ENCODE results near the gene ACP7. TPM values are rescaled to one million over a fixed set of nuclear protein-coding genes. Genes with fewer than 3 reads are reported as not detected.
"Not testable (repeated sequence)": the region's sequence is repeated elsewhere in the genome, so short reads cannot be mapped to it uniquely, and the experiment has no call there.

ACP7 gene
- total RNA-seq, 2 donors from 2014 or later = not detected

DNA sequence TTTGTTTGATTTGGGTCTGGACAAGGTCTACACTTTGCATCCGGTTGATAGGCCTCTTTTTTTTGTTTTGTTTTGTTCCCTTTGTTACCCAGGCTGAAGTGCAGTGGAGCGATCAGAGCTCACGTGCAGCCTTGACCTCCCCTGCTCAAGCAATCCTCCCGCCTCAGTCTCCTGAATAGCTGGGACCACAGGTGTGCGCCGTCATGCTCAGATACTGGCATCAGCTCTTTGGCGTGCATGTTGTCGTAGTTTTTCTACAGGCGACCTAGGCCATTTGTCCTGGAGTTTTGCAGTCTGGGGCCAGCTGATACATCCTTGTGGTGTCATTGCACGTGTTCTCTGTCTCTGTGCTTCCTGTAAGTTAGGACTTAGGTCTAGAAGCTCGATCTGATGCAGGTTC, 57.8 kb downstream of the ACP7 start:
- DNase-seq (ENCODE audit: low spot score) = no peak
- intact Hi-C loops (cut with DNase I) = no loop called here

DNA sequence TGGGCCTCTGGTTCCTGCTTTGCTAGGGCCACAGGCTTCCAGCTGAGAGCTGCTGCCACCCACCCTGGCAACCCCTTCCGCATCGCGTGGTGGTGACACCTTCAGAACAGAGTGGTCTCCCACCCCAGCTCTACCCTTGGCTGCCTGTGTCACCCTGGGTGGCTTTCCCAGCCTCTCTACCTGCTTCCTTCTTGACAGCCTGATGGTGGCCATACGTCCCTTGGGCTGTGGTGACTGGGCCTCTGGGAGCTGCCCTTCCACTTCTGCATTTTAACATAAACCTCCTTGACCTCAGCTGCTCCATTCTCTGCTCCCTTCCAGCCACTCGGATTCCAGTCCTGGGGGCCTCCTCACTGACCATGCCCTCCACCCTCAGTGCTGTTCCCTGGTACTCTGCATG, 58.5 kb downstream of the ACP7 start:
- intact Hi-C loops (cut with DNase I) = loop anchor here in 1 of 2 donors (1.0 kb wide), 1 partner anchor 14 kb away; no protein-coding TSS in a partner anchor
- no peak for DNase-seq (ENCODE audit: low spot score)

DNA sequence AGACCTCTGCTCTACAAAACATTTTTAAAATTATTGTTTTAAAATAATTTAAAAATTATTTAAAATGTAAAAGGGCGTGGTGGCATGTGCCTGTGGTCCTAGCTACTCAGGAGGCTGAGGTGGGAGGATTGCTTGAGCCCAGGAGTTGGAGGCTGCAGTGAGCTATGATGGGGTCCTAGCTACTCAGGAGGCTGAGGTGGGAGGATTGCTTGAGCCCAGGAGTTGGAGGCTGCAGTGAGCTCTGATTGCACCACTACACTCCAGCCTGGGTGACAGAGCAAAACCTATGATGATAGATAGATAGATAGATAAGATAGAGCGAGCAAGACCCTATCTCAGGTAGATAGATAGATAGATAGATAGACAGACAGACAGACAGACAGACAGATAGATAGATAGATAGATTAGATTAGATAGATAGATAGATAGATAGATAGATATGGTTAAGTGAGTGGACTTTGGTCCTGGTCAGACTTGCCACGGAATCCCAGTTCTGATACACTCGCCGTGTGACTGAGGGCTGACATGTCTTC, 59.7 kb downstream of the ACP7 start:
- intact Hi-C loops (cut with DNase I) = loop anchor here in 1 of 2 donors (1.0 kb wide), 1 partner anchor 16 kb away; no protein-coding TSS in a partner anchor
- not testable (repeated sequence) for DNase-seq (ENCODE audit: low spot score)

DNA sequence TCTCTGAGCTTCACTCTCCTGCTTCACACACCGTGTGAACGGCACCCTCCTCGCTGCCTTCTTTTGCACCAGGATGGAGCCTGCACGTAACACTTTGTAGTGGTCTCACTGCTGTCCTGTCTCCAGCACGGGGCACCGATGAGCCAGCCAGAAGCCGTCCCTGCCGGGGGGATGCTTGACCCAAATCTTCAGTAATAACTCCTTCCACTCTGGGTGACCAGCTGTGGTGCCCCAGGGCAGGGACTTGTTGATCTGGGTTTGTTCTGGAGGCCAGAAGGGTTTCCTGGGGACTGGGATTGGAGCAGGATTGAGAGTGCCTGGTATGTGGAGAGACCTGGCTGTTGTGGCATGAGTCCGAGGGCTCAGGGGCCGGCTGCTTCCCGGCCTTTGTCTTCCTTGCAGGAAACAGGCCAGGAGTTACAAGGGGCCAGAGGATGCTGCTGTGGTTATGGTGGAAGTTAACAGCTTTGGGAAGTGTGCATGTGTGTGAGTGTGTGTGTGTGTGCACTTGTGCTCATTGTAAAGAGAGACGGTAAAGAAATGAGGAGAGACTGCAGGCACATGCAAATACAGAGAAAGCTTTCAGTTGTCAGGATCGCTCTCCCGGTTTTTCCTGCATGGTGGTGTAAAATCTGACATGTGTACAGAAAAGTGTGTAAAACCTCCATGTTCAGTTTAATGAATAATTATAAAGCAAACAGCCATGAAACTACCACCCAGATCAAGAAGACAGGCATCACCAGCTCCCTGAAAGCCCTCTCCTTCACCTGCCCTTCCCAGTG, 60.3 kb downstream of the ACP7 start:
- intact Hi-C loops (cut with DNase I) = no loop called here
- no peak for DNase-seq (ENCODE audit: low spot score)

DNA sequence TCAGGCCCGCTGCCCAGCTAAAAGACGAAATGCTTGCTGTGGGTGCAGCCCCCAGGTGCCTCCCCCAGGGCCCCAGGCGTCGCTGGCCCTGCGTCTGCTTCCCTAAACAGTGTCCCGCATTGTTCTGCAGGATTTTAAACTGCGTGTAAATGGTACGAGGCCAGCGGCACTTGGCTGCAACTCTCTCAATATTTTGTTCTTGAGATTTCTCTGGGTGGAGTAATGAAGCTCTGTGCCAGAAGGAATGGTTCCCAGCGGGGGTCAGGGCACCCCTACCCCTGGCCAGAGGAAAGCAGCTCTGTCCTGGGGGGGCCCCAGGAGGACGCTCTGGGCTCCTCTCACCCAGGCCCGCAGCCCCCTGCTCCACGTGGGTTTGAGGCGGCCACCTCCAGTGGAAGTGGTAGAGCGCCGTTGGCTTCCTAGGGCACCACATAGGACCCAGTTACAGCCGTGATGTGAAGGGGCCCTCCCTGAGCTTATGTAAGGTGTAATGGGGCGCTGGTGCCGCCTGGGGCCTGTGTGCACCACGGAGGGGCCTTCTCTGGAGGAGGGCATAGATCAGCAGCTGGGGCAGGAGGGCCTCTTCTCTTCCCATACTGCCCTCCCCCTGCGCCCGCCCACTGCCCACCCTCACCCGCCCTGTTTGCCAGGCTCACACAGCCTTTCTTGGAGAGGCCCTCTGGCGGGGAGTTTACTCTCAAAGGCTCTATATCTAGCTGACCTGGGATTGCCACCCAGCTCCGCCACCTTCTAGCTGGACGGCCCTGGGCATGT, 61.2 kb downstream of the ACP7 start:
- intact Hi-C loops (cut with DNase I) = no loop called here
- DNase-seq (ENCODE audit: low spot score) = no peak

DNA sequence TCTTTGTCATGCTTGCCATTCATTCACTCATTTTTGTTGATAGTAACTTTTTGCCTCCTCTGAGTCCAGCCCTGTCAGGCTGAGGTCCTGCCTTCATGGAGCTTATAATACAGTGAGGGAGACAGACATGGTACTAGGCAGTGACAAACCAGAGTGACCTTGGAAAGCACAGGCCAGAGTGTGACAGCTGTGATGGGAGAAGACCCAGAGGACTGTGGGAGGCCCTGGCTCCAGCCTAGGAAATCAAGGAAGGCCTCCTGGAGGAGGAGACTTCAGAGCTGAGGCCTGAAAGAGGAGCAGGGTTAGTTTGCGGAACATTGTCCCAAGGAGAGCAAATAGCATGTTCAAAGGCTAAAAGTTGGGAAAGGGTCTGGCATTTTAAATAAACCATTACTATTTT, 61.9 kb downstream of the ACP7 start:
- intact Hi-C loops (cut with DNase I) = no loop called here
- no peak for DNase-seq (ENCODE audit: low spot score)

DNA sequence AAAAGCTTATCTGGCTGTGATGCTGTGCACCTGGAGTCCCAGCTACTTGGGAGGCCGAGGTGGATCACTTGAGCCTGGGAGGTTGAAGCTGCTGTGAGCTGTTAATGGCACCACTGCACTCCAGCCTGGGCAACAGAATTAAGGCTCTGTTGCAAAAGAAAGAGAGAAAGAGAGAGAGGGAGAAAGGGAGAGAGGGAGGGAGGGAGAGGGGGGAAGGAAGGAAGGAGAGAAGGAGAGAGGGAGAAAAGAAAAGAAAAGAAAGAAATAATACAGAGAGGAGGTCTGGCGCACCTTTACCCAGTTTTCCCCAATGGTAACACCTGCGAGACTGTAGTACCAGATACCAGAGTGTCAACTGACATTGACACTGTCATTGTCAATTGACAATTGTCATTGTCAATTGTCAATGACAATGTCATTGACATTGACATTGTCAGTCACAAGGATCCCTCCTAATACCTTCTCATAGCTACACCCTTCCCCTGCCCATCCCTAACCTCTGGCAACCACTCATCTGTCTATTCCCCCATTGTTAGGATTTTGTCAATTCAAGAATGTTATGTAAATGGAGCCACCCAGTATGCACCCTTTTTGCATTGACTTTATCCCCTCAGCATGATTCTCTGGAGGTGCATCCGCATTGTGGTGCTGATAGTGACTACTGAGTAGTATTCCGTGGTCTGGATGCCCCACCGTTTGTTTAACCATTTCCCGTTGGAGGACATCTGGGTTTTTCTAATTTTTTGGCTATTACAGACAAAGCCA, 62.7 kb downstream of the ACP7 start:
- intact Hi-C loops (cut with DNase I) = no loop called here
- DNase-seq (ENCODE audit: low spot score) = no peak

DNA sequence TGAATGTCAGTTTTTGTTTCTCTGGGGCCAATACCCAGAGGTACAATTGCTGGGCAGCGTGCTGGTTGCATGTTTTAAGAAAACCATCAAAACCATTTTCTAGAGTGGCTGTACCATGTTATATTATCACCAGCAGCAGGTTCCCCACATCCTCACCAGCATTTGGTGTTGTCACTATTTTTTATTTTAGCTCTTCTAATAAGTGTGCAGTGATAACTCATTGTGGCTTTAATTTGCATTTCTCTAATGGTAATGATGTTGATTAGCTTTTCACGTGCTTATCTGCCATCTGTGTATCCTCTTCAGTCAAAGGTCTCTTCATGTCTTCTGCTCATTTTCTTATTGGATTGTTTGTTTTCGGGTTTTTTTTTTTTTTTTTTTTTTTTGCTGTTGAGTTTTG, 63.3 kb downstream of the ACP7 start:
- intact Hi-C loops (cut with DNase I) = no loop called here
- no peak for DNase-seq (ENCODE audit: low spot score)

DNA sequence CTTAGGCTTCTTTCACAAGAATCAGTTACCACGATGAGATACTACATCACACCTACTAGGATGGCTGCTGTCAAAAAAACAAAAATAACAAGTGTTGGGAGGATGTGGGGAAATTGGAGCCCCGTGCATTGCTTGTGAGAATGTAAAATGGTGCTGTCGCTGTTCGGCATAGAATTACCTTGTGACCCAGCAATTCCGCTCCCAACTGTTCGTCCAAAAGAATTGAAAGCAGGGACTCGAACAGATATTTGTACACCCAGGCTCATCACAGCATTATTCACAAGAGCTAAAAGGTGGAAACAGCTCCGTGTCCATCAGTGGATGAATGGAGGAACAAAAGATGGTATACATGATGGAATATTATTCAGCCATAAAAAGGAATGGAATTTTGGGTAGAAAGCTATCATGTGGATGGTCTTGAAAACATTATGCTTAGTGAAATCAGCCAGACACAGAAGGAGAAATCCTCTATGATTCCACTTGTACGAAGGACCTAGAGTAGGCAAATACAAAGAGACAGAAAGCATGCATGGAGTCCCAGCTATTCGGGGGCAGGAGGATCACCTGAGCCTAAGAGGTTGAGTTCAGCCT, 64.9 kb downstream of the ACP7 start:
- intact Hi-C loops (cut with DNase I) = no loop called here
- no peak for DNase-seq (ENCODE audit: low spot score)

DNA sequence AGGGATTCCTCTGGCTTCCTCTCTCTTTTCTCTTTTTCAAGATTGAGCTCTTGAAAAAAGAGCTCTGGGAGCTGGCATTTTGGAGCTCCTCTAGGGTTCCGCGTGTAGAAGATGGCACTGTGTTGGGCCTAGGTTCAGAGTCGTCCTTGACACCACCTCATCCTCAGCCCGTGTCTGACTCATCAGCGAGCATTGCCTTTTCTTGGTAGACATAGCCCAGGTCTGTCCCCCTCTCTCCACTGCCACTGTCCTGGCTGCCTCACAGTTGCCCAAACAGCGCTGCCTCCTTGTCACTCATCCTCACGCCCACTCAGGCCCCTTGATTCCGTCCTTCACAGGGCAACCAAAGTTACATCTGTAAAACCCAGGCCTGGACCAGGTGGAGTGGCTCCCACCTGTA, 66.1 kb downstream of the ACP7 start:
- intact Hi-C loops (cut with DNase I) = no loop called here
- no peak for DNase-seq (ENCODE audit: low spot score)

DNA sequence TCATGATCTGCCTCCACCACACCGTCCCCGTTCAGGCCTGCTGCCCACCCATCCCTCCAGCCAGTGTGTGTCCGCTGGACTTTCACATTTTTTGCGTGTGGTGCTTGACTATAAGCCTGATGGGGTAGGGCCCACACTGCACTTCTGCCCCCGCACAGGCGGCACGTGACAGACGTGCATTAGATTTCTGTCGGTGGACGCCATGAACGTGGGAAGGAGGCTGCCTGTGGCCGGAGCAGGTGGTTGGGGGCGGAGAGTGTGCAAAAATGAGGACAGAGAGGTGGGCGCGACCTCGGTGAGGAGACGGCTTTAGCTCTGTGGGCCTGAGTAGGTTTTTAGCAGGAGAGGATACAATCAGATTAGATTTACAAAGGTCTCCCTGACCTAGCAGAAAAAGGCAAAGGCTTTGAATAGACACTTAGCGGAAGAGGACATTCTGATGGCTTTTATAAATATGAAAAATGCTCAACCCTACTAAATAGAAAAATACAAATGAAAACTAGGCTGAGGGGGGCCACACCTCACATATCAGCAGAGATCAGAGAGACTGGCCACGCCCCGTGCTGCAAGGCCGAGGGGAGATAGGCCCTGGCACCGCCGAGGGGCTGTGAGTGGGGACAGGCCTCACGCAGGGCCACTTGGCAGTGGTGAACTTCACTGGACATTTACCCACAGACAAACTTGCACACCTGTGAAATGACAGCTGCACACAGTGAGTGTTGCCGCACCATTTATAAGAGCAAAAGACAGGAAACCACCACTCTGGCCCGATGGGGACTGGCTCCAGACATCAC, 66.8 kb downstream of the ACP7 start:
- intact Hi-C loops (cut with DNase I) = no loop called here

DNA sequence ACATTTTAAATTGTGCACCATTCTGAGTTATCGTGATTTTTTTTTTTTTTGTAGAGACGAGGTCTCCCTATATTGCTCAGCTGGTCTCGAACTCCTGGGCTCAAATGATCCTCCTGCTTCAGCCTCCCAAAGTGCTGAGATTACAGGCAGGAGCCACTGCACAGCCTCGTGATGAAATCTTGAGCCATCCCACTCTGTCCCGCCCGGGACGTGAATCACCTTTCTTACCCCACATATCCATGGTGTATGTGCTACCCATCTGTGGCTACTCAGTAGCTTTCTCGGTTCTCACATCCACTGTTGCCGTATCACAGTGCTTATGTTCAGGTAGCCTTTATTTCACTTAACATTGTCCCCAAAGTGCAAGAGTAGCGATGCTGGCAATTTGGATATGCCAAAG, 67.9 kb downstream of the ACP7 start:
- intact Hi-C loops (cut with DNase I) = no loop called here
- no peak for DNase-seq (ENCODE audit: low spot score)

More for the DNA sequence above, 66.8 kb downstream of the ACP7 start:
- no peak for DNase-seq (ENCODE audit: low spot score)

DNA sequence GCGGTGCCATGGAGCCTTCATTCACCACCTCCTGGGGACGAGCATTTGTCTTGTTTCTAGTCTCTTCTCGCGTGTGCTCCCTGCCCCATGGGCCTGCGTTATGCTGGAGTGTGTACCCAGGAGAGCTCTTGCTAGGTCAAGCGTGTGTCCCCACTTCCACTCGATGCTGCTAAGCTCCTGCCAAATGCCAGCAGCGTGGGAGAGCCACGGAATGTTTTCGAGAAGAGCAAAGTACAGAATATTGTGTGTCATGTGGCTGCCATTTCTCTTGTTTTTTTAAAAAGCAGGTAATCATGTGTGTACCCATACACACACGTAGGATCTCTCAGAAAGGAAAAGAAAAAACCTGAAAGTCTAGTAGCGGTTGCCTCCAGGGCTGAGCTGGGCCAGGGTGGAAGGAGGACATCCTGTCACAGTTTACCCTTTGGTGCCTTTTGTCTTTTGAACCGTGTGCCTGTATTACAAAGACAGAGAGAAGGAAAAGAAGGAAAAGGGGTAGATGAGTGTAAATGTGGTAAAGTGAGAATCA, 70.0 kb downstream of the ACP7 start:
- intact Hi-C loops (cut with DNase I) = no loop called here
- no peak for DNase-seq (ENCODE audit: low spot score)

DNA sequence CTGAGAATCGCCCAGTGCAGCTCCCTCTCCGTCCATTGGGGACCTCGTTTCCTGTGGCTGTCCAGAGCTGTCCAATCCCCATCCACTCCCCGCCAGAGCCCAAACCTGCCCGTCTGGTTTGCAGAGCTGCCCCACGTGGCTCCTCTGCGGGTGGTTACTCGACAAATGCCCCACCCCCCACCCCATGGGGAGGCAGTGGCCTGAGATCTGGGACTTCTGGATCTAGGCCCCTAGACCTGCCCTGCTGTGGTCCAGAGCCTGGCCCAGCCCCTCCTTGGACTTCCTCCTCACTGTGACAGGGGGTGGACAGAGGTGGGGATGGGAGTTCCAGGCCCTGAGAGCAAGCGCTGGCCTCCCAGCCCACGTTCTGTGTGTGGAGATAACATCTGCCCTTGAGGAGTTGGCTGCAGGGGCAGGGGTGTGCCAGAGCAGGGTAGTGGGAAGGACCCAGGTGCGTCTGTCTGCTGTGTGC, 70.5 kb downstream of the ACP7 start:
- DNase-seq (ENCODE audit: low spot score) = no peak
- intact Hi-C loops (cut with DNase I) = no loop called here

DNA sequence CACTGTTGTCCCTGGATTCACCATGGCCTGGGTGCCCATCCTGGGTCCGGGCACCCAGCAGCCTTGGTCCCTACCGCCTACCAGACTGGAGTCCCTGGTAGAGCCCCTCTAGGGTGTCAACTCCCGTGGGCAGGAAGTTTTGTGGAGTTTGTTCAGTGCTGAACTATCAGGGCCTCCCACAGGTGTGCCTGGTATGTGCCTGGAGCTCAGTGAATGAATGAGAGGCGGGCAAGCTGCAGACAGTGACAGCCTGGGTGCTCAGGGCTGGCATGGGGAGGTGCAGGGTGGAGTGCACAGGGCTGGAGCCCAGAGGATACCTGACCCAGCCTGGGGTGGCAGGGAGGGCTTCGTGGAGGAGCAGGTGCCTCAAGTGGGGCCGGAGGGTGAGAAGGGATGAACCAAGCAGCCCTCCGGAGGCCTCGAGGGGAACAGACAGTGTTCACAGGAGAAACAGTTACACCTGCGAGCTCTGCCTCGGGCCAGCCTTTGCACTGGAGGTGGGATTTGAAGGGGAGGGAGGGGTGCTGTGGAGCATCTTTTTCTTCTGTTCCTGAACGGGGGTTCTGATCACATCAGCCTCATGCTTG, 71.0 kb downstream of the ACP7 start:
- no peak for DNase-seq (ENCODE audit: low spot score)
- intact Hi-C loops (cut with DNase I) = no loop called here

DNA sequence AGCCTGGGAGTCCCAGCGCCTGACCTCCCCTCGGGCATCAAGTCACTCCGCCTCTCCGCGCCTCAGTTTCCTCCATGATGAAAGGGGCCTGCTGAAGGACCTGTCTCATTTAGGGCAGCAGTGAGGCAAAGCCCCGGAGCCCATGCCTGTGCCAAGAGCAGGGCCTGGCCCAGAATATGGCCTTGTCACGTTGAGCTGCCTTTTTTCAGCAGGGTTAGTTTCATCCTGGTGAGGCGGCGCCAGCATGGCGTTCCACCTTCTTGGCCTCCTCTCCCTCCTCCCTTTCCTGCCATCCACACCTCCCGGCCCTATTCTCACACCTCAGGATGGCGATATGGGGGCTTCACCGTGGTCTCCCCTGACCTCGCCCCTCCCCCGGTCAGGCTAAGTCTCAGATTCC, 71.6 kb downstream of the ACP7 start:
- intact Hi-C loops (cut with DNase I) = no loop called here
- no peak for DNase-seq (ENCODE audit: low spot score)

DNA sequence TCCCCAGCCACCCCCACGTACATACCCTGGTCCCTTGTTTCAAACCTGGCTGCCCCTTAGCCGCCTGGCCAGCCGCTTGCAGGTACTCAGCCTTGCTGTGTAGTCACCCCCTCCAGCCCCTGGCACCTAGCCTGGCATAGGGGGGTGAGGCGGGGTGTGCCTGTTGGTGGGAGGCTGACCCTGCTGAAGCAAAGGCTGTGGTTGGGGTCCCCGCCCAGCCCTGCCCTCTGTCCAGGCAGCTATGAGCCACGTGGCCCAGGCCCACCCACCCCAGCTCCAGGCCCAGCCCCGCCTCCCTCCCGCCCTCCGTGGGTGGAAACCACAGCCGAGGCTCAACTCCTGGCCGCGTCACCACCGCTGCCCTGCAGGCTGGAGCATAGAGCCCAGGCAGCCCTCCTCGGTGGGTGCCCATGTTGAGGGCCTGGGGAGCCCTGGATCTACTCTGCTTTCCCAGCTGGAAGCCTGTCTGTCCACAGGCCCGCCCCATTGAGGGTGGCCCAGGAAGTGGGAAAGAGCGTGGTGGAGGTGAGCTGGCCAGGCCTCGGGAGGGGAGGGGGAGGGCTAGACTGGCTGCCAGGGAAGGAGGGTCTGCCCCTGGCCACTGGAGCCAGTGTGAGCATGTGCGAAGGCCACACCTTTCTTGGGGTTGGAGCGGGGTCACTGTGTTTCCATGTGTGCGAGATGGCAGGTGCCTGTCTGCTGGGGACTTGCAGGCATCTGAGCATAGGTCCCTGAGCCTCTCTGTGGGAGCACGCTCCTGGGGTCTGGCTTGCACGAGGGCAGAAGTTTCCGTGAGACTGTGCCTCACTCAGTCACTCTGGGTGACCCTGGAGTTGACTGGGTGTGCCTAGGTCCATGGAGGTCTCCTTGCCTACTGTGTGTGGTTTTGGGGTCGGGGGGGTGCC, 72.4 kb downstream of the ACP7 start:
- intact Hi-C loops (cut with DNase I) = no loop called here
- no peak for DNase-seq (ENCODE audit: low spot score)
